NCI-H748 (cell line): Measurements from ENCODE around the gene AQR.
"Not testable (repeated sequence)": the region's sequence is repeated elsewhere in the genome, so short reads cannot be mapped to it uniquely, and the experiment has no call there.

Experiments
- DNase-seq: peaks from one replicate; lab custom pipeline; 2025; ENCODE audit not compliant: unreplicated experiment; lab: John Stamatoyannopoulos, UW

AQR gene

DNA sequence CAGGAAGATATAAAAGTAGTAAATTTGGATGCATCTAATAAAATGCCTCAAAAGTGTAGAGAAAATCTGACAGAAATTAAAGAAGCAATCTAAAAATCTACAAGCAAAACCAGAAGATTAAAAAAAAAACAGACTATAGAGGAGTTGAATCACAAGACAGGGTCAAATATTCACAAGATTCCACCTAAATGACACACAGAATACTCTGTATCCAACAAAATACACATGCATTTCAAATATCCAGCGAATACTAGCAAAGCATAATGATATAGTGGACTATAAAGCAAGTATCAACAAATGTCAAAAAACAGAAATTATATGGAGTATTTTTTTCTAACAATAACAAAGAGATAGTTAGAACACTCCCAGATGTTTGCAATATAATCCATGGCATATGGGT is 153.7 kb downstream of the AQR start:
- DNase-seq: no peak

- DNase-seq: no peak
Measured at GRCh38 chr15:34813446-34814190, 155.9 kb downstream of the AQR start.

DNA sequence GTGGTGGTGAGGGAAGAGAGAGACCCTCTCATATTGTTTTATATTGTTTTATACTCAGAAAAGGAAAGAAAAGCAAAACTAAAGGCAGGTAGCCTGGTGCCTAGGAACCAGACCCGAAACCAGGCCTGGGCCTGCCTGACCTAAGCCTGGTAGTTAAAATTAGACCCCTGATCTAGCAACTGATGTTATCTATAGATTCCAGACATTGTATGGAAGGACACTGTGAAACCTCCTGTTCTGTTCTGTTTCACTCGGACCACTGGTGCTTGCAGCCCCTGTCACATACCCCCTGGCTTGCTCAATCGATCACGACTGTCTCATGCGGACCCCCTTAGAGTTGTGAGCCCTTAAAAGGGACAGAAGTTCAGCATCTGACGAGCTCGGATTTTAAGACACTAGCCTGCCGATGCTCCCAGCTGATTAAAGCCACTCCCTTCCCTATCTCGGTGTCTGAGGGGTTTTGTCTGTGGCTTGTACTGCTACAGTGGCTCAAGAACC is 156.6 kb downstream of the AQR start:
- not testable (repeated sequence) for DNase-seq

DNA sequence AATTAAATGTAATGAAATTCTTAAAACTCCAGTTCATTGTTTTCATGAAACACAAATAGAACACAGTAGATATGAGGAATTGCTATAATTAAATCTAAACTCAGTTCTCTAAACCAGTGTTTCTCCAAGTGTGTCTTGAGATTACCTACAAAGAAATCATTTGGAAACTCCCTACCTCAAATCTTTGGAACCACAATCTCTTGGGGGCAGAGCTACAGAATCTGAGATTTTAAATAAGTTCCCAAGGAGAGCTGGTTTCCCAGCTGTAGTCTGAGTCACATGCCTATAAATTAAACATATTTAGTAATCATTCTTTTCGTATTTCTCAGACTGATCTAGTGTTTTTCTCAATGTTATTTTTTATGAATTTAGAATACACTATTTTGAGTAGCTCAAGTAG is 157.2 kb downstream of the AQR start:
- no peak for DNase-seq

- DNase-seq: no peak
Measured at GRCh38 chr15:34810443-34811129, 159.0 kb downstream of the AQR start.

DNA sequence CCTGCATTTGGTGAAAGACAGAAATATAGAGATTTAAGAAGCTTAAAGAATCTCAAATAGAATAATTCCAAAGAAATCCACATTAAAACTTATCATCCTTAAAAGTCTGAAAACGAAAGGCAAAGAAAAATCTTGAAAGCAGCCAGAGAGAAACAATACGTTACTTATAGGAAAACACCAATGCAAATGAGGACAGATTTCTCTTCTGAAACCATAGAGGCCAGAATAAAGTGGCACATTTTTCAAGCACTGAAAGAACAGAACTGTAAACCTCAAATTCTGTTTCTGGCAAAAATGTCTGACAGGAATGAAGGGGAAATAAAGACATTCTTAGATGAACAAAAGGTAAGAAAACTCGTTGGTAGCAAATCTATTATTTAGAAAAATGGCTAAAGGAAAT is 160.4 kb downstream of the AQR start:
- no peak for DNase-seq

- DNase-seq: no peak
Measured at GRCh38 chr15:34808016-34808415, 161.5 kb downstream of the AQR start.

DNA sequence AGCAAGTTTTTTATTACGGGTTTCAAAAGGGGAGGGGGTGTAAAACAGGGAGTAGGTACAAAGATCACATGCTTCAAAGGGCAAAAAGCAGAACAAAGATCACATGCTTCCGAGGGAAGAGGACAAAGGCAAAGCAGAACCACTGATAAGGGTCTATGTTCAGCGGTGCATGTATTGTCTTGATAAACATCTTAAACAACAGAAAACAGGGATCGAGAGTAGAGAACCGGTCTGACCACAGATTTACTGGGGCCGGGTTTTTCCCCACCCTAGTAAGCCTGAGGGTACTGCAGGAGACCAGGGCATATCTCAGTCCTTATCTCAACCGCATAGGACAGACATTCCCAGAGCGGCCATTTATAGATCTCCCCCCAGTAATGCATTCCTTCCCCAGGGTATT is 162.3 kb downstream of the AQR start:
- not testable (repeated sequence) for DNase-seq

DNA sequence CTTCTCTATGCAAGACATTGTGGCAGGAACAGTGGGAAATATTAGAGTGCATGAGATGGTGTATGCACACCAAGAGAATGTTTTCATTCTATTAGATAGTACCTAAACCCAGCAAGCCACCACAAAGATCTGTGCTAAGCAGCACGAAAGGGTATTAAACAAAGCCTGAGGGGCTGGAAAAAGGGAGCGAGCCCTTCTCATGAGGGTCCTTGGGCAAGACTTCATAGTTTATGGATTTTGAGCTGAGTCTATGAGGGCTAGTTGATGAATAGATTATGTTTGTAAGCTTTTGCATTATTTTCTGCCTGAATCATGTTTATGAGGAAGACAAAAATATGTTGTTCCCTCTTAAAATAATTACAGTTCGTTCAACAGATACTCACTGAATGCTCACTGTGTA is 164.8 kb downstream of the AQR start:
- DNase-seq: no peak

- no peak for DNase-seq
Measured at GRCh38 chr15:34804113-34804512, 165.4 kb downstream of the AQR start.

DNA sequence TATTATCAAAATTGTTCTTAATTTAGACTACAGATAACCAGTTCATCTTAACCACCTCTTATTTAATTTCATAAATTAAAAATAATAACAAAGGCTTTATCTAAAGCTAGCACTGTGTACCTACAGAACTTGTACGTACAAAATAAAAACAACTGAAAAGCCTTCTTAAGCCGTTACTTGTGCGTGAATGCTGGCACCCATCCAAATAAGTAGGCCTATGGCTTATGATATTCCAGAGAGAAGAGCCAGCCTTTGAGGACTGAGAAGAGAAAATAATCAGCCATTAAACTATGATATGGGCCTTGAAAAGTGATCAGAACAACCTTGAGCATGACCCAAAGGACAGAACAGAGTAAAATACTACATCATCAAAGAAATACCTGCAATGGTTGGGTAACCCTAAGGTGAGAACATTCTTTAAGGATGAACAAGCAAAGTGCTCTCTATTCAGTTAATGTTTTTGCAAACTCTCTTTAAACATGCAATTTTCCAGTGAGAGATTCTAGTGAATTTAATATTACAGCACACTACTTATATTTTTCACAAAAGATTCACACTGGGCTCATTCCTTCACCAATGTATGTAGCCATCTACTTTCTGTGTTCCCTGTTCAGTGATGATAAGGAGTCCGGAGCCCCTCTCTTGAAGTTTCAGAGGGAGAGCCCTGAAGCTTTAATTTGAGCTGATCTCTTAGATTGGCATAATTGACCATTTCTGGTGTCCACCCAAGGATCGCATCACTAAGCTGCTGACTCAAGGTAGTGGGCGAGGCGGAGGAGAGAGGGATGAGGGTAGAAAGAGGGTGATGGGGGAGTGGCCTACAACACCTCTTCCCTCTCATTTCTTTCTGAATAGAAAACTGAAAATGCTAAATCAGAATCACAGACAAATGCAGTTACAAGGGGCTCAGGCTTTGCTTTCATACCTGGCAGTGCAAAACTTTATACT is 166.5 kb downstream of the AQR start:
- no peak for DNase-seq

DNA sequence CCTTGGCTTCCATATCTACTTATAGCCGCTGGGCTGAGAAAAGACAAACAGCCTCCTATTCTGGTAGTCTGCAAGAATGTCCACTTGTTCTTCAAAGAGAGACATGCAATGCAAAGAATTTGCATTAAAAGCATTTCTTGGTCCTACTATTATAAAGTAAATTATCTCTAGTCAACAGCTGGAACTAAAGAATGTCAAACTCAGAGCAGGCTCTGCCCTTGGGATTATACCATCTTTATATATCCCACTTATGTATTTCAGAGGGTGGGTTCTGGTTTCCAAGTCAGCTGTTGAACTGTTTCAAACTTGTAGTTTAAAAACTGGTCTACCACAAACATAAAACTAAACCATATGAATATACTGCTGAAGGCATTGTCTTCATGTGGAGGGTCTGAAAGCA is 167.2 kb downstream of the AQR start:
- no peak for DNase-seq
